ENCODE data around the gene BACE1.

Gene BACE1

GRCh38 chr11:117251506-117251905 lies 64.5 kb downstream of the BACE1 start:
- in situ Hi-C loops (cut with MboI; ENCODE audit: low pct_unique_long_range_greater_than_20kb, low sequenced_read_pairs, unreplicated experiment): no loop called here
- no peak for TF ChIP-seq CTCF (IDR thresholded peaks at IDR 0.05; ENCODE audit: extremely low read depth, insufficient read depth, missing control alignments)

DNA sequence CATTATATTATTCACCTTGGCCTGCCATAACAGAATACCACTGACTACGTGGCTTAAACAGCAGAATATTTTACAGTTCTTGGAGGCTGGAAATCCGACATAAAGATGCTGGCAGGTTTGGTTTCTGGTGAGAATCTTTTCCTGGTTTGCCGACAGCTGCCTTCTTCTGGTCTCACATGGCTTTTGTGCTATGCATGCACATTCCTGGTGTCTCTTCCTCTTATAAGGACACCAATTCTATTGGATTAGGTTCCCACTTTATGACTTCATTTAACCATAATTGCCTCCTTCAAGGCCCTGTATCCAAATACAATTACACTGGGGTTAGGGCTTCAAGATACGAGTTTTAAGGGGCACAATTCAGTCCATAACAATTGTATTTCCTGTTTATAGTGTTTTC lies 66.5 kb downstream of the BACE1 start:
- no peak for TF ChIP-seq CTCF (IDR thresholded peaks at IDR 0.05; ENCODE audit: extremely low read depth, insufficient read depth, missing control alignments)
- in situ Hi-C loops (cut with MboI; ENCODE audit: low pct_unique_long_range_greater_than_20kb, low sequenced_read_pairs, unreplicated experiment): no loop called here
- no peak for DNase-seq (ENCODE audit: low spot score)

More at GRCh38 chr11:117251506-117251905, 64.5 kb downstream of the BACE1 start:
- DNase-seq (ENCODE audit: low spot score): no peak

DNA sequence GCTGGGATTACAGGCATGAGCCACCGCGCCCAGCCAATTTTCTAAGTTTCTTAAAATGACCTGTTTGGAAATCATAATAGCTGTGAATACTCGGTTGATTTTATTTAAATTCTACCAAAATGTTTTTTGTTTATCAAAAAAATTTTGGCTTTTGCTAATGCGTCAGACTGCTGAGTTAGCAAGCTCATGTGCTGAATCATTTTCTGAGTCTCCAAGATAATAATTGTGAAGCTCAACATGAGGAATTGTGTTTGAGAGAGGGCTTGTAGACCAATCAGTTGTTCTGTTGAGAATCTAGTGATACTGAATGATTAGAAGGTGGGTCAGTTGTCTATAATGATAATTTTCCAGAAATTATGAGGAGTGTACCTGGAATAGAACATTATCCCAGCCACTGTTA lies 67.7 kb downstream of the BACE1 start:
- no peak for TF ChIP-seq CTCF (IDR thresholded peaks at IDR 0.05; ENCODE audit: extremely low read depth, insufficient read depth, missing control alignments)
- in situ Hi-C loops (cut with MboI; ENCODE audit: low pct_unique_long_range_greater_than_20kb, low sequenced_read_pairs, unreplicated experiment): no loop called here
- DNase-seq (ENCODE audit: low spot score): no peak

DNA sequence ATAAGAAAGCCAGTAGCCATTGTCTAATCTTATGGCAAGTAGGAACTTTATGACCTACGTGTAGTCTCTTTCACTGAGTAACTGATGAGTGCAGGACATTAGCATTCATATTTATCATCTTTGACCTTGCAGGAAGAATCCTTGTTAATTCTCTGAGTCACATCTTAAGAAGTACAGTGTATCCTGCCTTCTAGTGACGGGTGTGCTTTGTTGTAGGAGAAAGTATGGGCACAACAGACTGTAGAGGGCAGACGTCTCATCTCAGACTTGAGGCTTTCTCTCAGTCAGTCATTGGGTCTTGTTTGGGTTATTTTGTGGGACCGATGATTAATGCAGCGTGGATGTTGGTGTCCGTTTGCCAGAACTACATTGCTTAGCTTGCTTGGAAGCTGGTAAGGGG lies 76.8 kb downstream of the BACE1 start:
- DNase-seq (ENCODE audit: low spot score): no peak
- in situ Hi-C loops (cut with MboI; ENCODE audit: low pct_unique_long_range_greater_than_20kb, low sequenced_read_pairs, unreplicated experiment): loop anchor here (10.0 kb wide), 1 partner anchor 56 kb away; the partner anchor contains the start of gene BACE1-AS
- no peak for TF ChIP-seq CTCF (IDR thresholded peaks at IDR 0.05; ENCODE audit: extremely low read depth, insufficient read depth, missing control alignments)

DNA sequence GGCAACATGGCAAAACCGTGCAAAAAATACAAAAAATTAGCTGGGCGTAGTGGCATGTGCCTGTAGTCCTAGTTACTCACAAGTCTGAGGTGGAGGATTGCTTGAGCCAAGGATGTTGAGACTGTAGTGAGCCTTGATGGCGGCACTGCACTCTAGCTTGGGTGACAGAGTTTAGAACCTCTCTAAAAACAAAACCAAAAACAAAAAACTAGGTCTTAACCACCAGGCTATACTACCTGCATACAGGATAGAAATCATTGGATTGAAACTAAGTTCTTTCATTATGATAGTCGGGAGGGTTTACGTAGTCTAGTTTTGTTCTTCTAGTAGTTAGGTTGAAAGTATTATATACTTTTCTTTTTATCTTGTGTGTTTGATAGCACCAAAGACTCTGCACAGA lies 77.8 kb downstream of the BACE1 start:
- TF ChIP-seq CTCF (IDR thresholded peaks at IDR 0.05; ENCODE audit: extremely low read depth, insufficient read depth, missing control alignments): no peak
- in situ Hi-C loops (cut with MboI; ENCODE audit: low pct_unique_long_range_greater_than_20kb, low sequenced_read_pairs, unreplicated experiment): loop anchor here (10.0 kb wide), 1 partner anchor 57 kb away; the partner anchor contains the start of gene BACE1-AS
- no peak for DNase-seq (ENCODE audit: low spot score)

Measured in GM13977 (cell line).